MM.1S (cell line): ENCODE results near the gene ARL8B.

Source experiments
- EZH2 ChIP-seq: fragments of 300-600 bp; sonication (generic); optimal IDR thresholded peaks from 2 replicates; pipeline ENCODE3; 2017; ENCODE audit warnings: low read depth, mild to moderate bottlenecking, antibody characterized with exemption, low read length, mixed read lengths
- EZH2phosphoT487 ChIP-seq: fragments of 300-600 bp; sonication (generic); IDR thresholded peaks from 2 replicates; pipeline ENCODE4 v1.6.1; 2018; ENCODE audit warnings: antibody characterized with exemption, low read length
- TF ChIP-seq, protein P1 (sequence below): fragments of 300-600 bp; sonication (generic); IDR thresholded peaks from 2 replicates; pipeline ENCODE4 v1.5.1; 2016; ENCODE audit warnings: antibody characterized with exemption, low read length, mixed read lengths

DNA sequence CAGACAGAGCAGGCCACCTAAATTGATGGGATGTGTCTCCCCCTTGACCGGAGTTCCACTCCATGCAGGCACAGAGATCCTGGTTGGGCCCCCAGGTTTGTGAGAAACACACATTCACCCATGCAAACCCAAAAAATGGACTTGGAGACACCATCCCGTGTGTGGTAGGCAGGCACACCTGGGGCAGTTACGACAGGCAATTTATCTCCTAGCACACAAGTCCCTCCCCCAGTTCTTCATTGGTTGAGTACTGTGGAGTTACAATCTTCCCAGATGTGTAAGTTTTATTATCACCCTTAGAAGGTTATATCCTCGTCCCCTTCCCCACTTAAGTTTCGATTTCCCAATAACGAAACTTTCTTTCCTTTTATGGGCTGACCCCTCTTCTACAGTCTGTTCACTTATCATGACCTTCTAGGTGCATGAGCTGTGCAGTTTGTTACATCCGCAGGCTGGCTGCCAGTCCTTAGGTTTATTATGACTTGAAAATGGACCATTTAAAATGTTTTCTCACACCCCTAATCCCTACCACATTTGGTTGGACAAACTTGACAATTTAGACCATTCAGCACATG is 27.3 kb downstream of the ARL8B start:
- TF ChIP-seq, protein P1, sequence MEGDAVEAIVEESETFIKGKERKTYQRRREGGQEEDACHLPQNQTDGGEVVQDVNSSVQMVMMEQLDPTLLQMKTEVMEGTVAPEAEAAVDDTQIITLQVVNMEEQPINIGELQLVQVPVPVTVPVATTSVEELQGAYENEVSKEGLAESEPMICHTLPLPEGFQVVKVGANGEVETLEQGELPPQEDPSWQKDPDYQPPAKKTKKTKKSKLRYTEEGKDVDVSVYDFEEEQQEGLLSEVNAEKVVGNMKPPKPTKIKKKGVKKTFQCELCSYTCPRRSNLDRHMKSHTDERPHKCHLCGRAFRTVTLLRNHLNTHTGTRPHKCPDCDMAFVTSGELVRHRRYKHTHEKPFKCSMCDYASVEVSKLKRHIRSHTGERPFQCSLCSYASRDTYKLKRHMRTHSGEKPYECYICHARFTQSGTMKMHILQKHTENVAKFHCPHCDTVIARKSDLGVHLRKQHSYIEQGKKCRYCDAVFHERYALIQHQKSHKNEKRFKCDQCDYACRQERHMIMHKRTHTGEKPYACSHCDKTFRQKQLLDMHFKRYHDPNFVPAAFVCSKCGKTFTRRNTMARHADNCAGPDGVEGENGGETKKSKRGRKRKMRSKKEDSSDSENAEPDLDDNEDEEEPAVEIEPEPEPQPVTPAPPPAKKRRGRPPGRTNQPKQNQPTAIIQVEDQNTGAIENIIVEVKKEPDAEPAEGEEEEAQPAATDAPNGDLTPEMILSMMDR = no peak
- TF ChIP-seq EZH2 (no peak), EZH2phosphoT487 (no peak)
